Progenitor cell of endocrine pancreas (in vitro differentiated cells): ENCODE measurements around the gene SFT2D2. TPM values are rescaled to one million over a fixed set of nuclear protein-coding genes. Genes with fewer than 3 reads are reported as not detected.

Experiments used
- DNase-seq: peaks from one replicate; pipeline ENCODE4 v3.0.0; 2021; ENCODE audit warnings: low spot score; ENCODE audit not compliant: unreplicated experiment
- H3K27ac Mint-ChIP-seq: 2 replicates; pipeline ENCODE4 v1.8.0; 2021; ENCODE audit warnings: mild to moderate bottlenecking, moderate library complexity, mixed read lengths
- H3K27me3 Mint-ChIP-seq: 2 replicates; pipeline ENCODE4 v1.8.0; 2021; ENCODE audit warnings: mixed read lengths
- H3K36me3 Mint-ChIP-seq: 2 replicates; pipeline ENCODE4 v1.8.0; 2022; ENCODE audit warnings: mixed read lengths; ENCODE audit not compliant: insufficient read depth
- H3K4me1 Mint-ChIP-seq: 2 replicates; pipeline ENCODE4 v1.8.0; 2021; ENCODE audit warnings: low read depth, mixed read lengths
- H3K4me3 Mint-ChIP-seq: 2 replicates; pipeline ENCODE4 v1.8.0; 2021; ENCODE audit warnings: low read depth, mild to moderate bottlenecking, moderate library complexity, mixed read lengths
- H3K9me3 Mint-ChIP-seq: 2 replicates; pipeline ENCODE4 v1.8.0; 2021; ENCODE audit warnings: low read depth, mixed read lengths
- CTCF ChIP-seq: fragments of 200-600 bp; sonication (generic); IDR thresholded peaks from one replicate; pipeline ENCODE4 v1.5.0; 2021; ENCODE audit warnings: antibody characterized with exemption, mild to moderate bottlenecking; ENCODE audit not compliant: unreplicated experiment
- total RNA-seq: library from RNA; stranded (reverse); gene quantifications from 2 replicates; pipeline ENCODE4 v1.2.1, GENCODE V29; 2021

Gene SFT2D2
- total RNA-seq, 1 donor from 2014 or later, result 58.7 TPM

GRCh38 chr1:168259567-168259966 is 33.8 kb downstream of the SFT2D2 start:
- H3K27me3 Mint-ChIP-seq, result no peaks in the 10 kb centered on the region
- DNase-seq, result no peak
- no peaks in the 10 kb centered on the region for H3K4me1 Mint-ChIP-seq
- peaks cover 41% of the 10 kb centered on the region for H3K36me3 Mint-ChIP-seq
- no peak overlapping the region for H3K27ac Mint-ChIP-seq
- no peak for TF ChIP-seq CTCF
- H3K4me3 Mint-ChIP-seq, result no peak overlapping the region
- H3K9me3 Mint-ChIP-seq, result peaks cover 26% of the 10 kb centered on the region

- Mint-ChIP-seq H3K27ac (no peak overlapping the region), H3K36me3 (peaks cover 35% of the 10 kb centered on the region), H3K4me3 (no peak overlapping the region), H3K9me3 (peaks cover 22% of the 10 kb centered on the region), H3K4me1 (no peaks in the 10 kb centered on the region), H3K27me3 (no peaks in the 10 kb centered on the region)
- no peak for TF ChIP-seq CTCF
- DNase-seq, result no peak
Observed at GRCh38 chr1:168260393-168260792, 34.6 kb downstream of the SFT2D2 start.

DNA sequence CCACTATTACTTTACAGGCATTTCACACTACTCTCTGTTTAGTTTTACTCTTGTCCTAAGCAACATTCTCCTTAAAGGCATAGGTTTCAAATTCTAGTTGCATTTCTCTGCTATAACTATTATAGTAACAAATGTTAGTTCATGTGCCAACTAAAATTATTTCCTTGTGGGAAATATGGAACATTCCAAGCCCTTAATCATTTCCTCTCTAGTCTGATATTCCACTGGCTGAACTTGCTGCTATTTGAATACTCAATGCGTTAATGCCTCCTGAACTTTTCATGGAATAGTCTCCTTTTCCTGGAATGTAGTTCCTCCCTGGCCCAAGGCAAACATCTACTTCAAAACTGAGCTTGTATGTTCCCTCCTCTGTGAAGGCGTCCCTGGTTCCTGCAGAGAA is 35.6 kb downstream of the SFT2D2 start:
- Mint-ChIP-seq H3K4me1 (no peaks in the 10 kb centered on the region), H3K27me3 (no peaks in the 10 kb centered on the region), H3K9me3 (peaks cover 16% of the 10 kb centered on the region), H3K27ac (no peak overlapping the region), H3K36me3 (peaks cover 28% of the 10 kb centered on the region), H3K4me3 (no peak overlapping the region)
- no peak for DNase-seq
- no peak for TF ChIP-seq CTCF

GRCh38 chr1:168263130-168263529 is 37.3 kb downstream of the SFT2D2 start:
- Mint-ChIP-seq H3K36me3 (peaks cover 14% of the 10 kb centered on the region), H3K4me3 (no peak overlapping the region), H3K9me3 (peaks cover 4% of the 10 kb centered on the region), H3K27me3 (no peaks in the 10 kb centered on the region), H3K27ac (no peak overlapping the region), H3K4me1 (no peaks in the 10 kb centered on the region)
- DNase-seq, result no peak
- TF ChIP-seq CTCF, result no peak

GRCh38 chr1:168264296-168264695 is 38.5 kb downstream of the SFT2D2 start:
- Mint-ChIP-seq H3K4me3 (no peak overlapping the region), H3K4me1 (no peaks in the 10 kb centered on the region), H3K27me3 (no peaks in the 10 kb centered on the region), H3K36me3 (peaks cover 13% of the 10 kb centered on the region), H3K27ac (no peak overlapping the region), H3K9me3 (peaks cover 4% of the 10 kb centered on the region)
- TF ChIP-seq CTCF, result no peak
- no peak for DNase-seq
